Naive thymus-derived CD4-positive, alpha-beta T cell (primary cell): ENCODE results near the gene KRT40. TPM values are rescaled to one million over a fixed set of nuclear protein-coding genes. Genes with fewer than 3 reads are reported as not detected.

Experiments
- ATAC-seq: fragments of 150-1000 bp; cut with Tn5 transposase; 2 replicates; pipeline ENCODE4 v1.10.0; 2021; ENCODE audit warnings: mild to moderate bottlenecking, moderate library complexity
- CTCF ChIA-PET: fragments of 350-600 bp; sonication (Branson Sonifier 250); formaldehyde crosslinking; loops from one replicate; lab custom pipeline; 2021; ENCODE audit warnings: antibody characterized with exemption; lab: Charles Lee
- POLR2A ChIA-PET: fragments of 350-600 bp; sonication (Branson Sonifier 250); formaldehyde crosslinking; loops from one replicate; lab custom pipeline; 2021; ENCODE audit warnings: antibody characterized with exemption, inconsistent platforms; lab: Charles Lee
- DNase-seq, 9 donors: peaks; one replicate each; pipeline versions ENCODE4 v3.0.0 to v3.0.0-alpha.2; 2020 to 2022; ENCODE audit warnings: mixed read lengths in 1 of 9
- H3K27ac ChIP-seq: one replicate; pipeline ENCODE4 v1.7.0; 2013; ENCODE audit warnings: mild to moderate bottlenecking, low read depth, low read length, moderate library complexity
- H3K27me3 ChIP-seq, 2 donors: one replicate each; pipeline ENCODE4 v1.7.0; 2013; ENCODE audit warnings: low read length in 2 of 2, mild to moderate bottlenecking in 2 of 2, moderate library complexity in 2 of 2; ENCODE audit not compliant: control insufficient read depth in 2 of 2, insufficient read depth in 2 of 2
- H3K36me3 ChIP-seq, 3 experiments: 1 replicate in 2 of 3; 2 replicates in 1 of 3; pipeline ENCODE4 v1.7.0; 2013; ENCODE audit warnings: low read length in 3 of 3, mild to moderate bottlenecking in 3 of 3, moderate library complexity in 1 of 3; ENCODE audit not compliant: insufficient read depth in 3 of 3, control insufficient read depth in 2 of 3
- H3K4me1 ChIP-seq, 2 donors: one replicate each; pipeline ENCODE4 v1.7.0; 2013; ENCODE audit warnings: low read length in 2 of 2, mild to moderate bottlenecking in 2 of 2, moderate library complexity in 1 of 2; ENCODE audit not compliant: control insufficient read depth in 2 of 2, insufficient read depth in 2 of 2
- H3K4me3 ChIP-seq: 2 replicates; pipeline ENCODE4 v1.7.0; 2013; ENCODE audit warnings: mild to moderate bottlenecking, low read length
- H3K9me3 ChIP-seq, 3 experiments: 1 replicate in 2 of 3; 2 replicates in 1 of 3; pipeline ENCODE4 v1.7.0; 2013; ENCODE audit warnings: low read length in 3 of 3; ENCODE audit not compliant: control insufficient read depth in 2 of 3
- H3K27ac Mint-ChIP-seq, 9 donors: one replicate each; pipeline ENCODE4 v1.8.0; 2020 to 2022; ENCODE audit warnings: mixed read lengths in 9 of 9, mild to moderate bottlenecking in 8 of 9, moderate library complexity in 5 of 9, inconsistent platforms in 2 of 9
- H3K27me3 Mint-ChIP-seq, 5 donors: one replicate each; pipeline ENCODE4 v1.8.0; 2021 to 2022; ENCODE audit warnings: mixed read lengths in 5 of 5, mild to moderate bottlenecking in 1 of 5
- H3K36me3 Mint-ChIP-seq, 5 donors: one replicate each; pipeline ENCODE4 v1.8.0; 2020 to 2022; ENCODE audit warnings: mixed read lengths in 5 of 5, mild to moderate bottlenecking in 3 of 5, inconsistent platforms in 1 of 5
- H3K4me1 Mint-ChIP-seq, 7 donors: one replicate each; pipeline ENCODE4 v1.8.0; 2020 to 2022; ENCODE audit warnings: mixed read lengths in 7 of 7, mild to moderate bottlenecking in 3 of 7, inconsistent platforms in 1 of 7
- H3K4me3 Mint-ChIP-seq, 10 donors: one replicate each; pipeline ENCODE4 v1.8.0; 2020 to 2022; ENCODE audit warnings: mild to moderate bottlenecking in 10 of 10, mixed read lengths in 10 of 10, moderate library complexity in 6 of 10, inconsistent platforms in 2 of 10
- H3K9me3 Mint-ChIP-seq, 11 donors: one replicate each; pipeline ENCODE4 v1.8.0; 2020 to 2022; ENCODE audit warnings: mixed read lengths in 11 of 11, mild to moderate bottlenecking in 4 of 11, inconsistent platforms in 1 of 11, moderate library complexity in 1 of 11
- intact Hi-C, 2 donors: fragments of 100-400 bp; cut with micrococcal nuclease; formaldehyde crosslinking; loops; one replicate each; pipeline ENCODE4 v1.15.1; 2023
- polyA plus RNA-seq, 2 donors: library from polyadenylated mRNA; unstranded; fragments of 300-500 nt; fragmentation: Illumina TruSeq; gene quantifications; one replicate each; pipeline ENCODE4 v1.2.3, GENCODE V29; 2021
- total RNA-seq, 6 experiments: library from RNA in 5 of 6; stranded (reverse) in 5 of 6; gene quantifications; 1 replicate in 5 of 6; 2 replicates in 1 of 6; pipeline ENCODE4 v1.2.3 and lab custom pipeline; 2021 to 2026

The KRT40 gene
- total and polyA plus RNA-seq, 7 experiments from 2014 or later, result not detected

GRCh38 chr17:41010441-41010840 lies 26.3 kb upstream of the KRT40 start:
- Mint-ChIP-seq H3K9me3 (no peaks in the 10 kb centered on the region), H3K27ac (no peak overlapping the region), H3K36me3 (no peaks in the 10 kb centered on the region), H3K27me3 (peaks cover 0 to 5% (median 4%) of the 10 kb centered on the region in 5 donors), H3K4me3 (no peak overlapping the region), H3K4me1 (no peaks in the 10 kb centered on the region)
- ChIA-PET POLR2A (interaction anchor here (0.6 kb wide), 1 partner anchor 37 kb away, joined by 3 read pairs; no protein-coding TSS in a partner anchor), CTCF (no interaction called here)
- H3K9me3 ChIP-seq, result no peaks in the 10 kb centered on the region
- DNase-seq, result no peak
- intact Hi-C loops, result no loop called here
- no peaks in the 10 kb centered on the region for H3K36me3 ChIP-seq
- no peak overlapping the region for H3K4me3 ChIP-seq
- no peak overlapping the region for H3K27ac ChIP-seq
- ATAC-seq, result no peak
- H3K27me3 ChIP-seq, result no peaks in the 10 kb centered on the region
- no peaks in the 10 kb centered on the region for H3K4me1 ChIP-seq

GRCh38 chr17:41009936-41010335 lies 25.8 kb upstream of the KRT40 start:
- Histone ChIP-seq H3K4me1 (no peaks in the 10 kb centered on the region), H3K27ac (no peak overlapping the region), H3K9me3 (no peaks in the 10 kb centered on the region), H3K4me3 (no peak overlapping the region), H3K36me3 (no peaks in the 10 kb centered on the region), H3K27me3 (no peaks in the 10 kb centered on the region)
- H3K27ac Mint-ChIP-seq, result no peak overlapping the region
- no peaks in the 10 kb centered on the region for H3K36me3 Mint-ChIP-seq
- intact Hi-C loops, result no loop called here
- CTCF ChIA-PET, result no interaction called here
- POLR2A ChIA-PET, result no interaction called here
- H3K4me3 Mint-ChIP-seq, result no peak overlapping the region
- peaks cover 0 to 5% (median 0%) of the 10 kb centered on the region in 5 donors for H3K27me3 Mint-ChIP-seq
- H3K9me3 Mint-ChIP-seq, result no peaks in the 10 kb centered on the region
- DNase-seq (no peak), ATAC-seq (no peak)
- H3K4me1 Mint-ChIP-seq, result no peaks in the 10 kb centered on the region

GRCh38 chr17:41009301-41009760 lies 25.2 kb upstream of the KRT40 start:
- Histone ChIP-seq H3K4me1 (no peaks in the 10 kb centered on the region), H3K27me3 (no peaks in the 10 kb centered on the region), H3K9me3 (no peaks in the 10 kb centered on the region), H3K4me3 (no peak overlapping the region), H3K27ac (no peak overlapping the region), H3K36me3 (no peaks in the 10 kb centered on the region)
- POLR2A ChIA-PET, result no interaction called here
- DNase-seq (no peak), ATAC-seq (no peak)
- intact Hi-C loops, result no loop called here
- Mint-ChIP-seq H3K4me3 (no peak overlapping the region), H3K4me1 (no peaks in the 10 kb centered on the region), H3K27me3 (peaks cover 0 to 6% (median 4%) of the 10 kb centered on the region in 5 donors), H3K9me3 (no peaks in the 10 kb centered on the region), H3K27ac (no peak overlapping the region), H3K36me3 (no peaks in the 10 kb centered on the region)
- CTCF ChIA-PET, result no interaction called here

GRCh38 chr17:41008811-41009210 lies 24.7 kb upstream of the KRT40 start, which contains the start of gene KRTAP3-1:
KRTAP3-1 (minus strand) TSS chr17:41009128; CDS start chr17:41009074, 54 bp downstream.
- Mint-ChIP-seq H3K36me3 (no peaks in the 10 kb centered on the region), H3K4me3 (no peak within 1 kb of the TSS), H3K27me3 (peaks cover 0 to 7% (median 4%) of the 10 kb centered on the region in 5 donors), H3K9me3 (no peaks in the 10 kb centered on the region), H3K4me1 (no peaks in the 10 kb centered on the region), H3K27ac (peak within 1 kb of the TSS in 1 of 9 donors; percentile 39)
- H3K27ac ChIP-seq, result no peak within 1 kb of the TSS
- ATAC-seq (no peak), DNase-seq (no peak)
- CTCF ChIA-PET, result no interaction called here
- H3K4me3 ChIP-seq, result no peak within 1 kb of the TSS
- H3K36me3 ChIP-seq, result no peaks in the 10 kb centered on the region
- H3K9me3 ChIP-seq, result no peaks in the 10 kb centered on the region
- no peaks in the 10 kb centered on the region for H3K4me1 ChIP-seq
- no peaks in the 10 kb centered on the region for H3K27me3 ChIP-seq
- POLR2A ChIA-PET, result no interaction called here
- intact Hi-C loops, result no loop called here

- H3K27ac ChIP-seq, result no peak overlapping the region
- no peaks in the 10 kb centered on the region for H3K36me3 Mint-ChIP-seq
- intact Hi-C loops, result no loop called here
- no peaks in the 10 kb centered on the region for H3K9me3 ChIP-seq
- H3K27me3 Mint-ChIP-seq, result peaks cover 0 to 12% (median 5%) of the 10 kb centered on the region in 5 donors
- H3K27me3 ChIP-seq, result no peaks in the 10 kb centered on the region
- peaks cover 0 to under 1% (median 0%) of the 10 kb centered on the region in 11 donors for H3K9me3 Mint-ChIP-seq
- no peaks in the 10 kb centered on the region for H3K36me3 ChIP-seq
- no peak overlapping the region for H3K4me3 ChIP-seq
- POLR2A ChIA-PET, result no interaction called here
- DNase-seq (no peak), ATAC-seq (no peak)
- no peak overlapping the region for H3K4me3 Mint-ChIP-seq
- no peak overlapping the region for H3K27ac Mint-ChIP-seq
- H3K4me1 Mint-ChIP-seq, result no peaks in the 10 kb centered on the region
- CTCF ChIA-PET, result no interaction called here
- no peaks in the 10 kb centered on the region for H3K4me1 ChIP-seq
These were observed 20.3 kb upstream of the KRT40 start for GRCh38 chr17:41004397-41004796.

- Mint-ChIP-seq H3K36me3 (no peaks in the 10 kb centered on the region), H3K27ac (no peak overlapping the region), H3K9me3 (peaks cover 0 to 1% (median 0%) of the 10 kb centered on the region in 11 donors), H3K4me3 (no peak overlapping the region), H3K4me1 (no peaks in the 10 kb centered on the region), H3K27me3 (peaks cover 1 to 12% (median 10%) of the 10 kb centered on the region in 5 donors)
- Histone ChIP-seq H3K36me3 (no peaks in the 10 kb centered on the region), H3K27ac (no peak overlapping the region), H3K4me3 (no peak overlapping the region), H3K9me3 (no peaks in the 10 kb centered on the region), H3K4me1 (no peaks in the 10 kb centered on the region), H3K27me3 (no peaks in the 10 kb centered on the region)
- ATAC-seq (no peak), DNase-seq (no peak)
- CTCF ChIA-PET, result no interaction called here
- POLR2A ChIA-PET, result no interaction called here
- intact Hi-C loops, result no loop called here
These were observed 19.8 kb upstream of the KRT40 start for GRCh38 chr17:41003926-41004325.

GRCh38 chr17:41002814-41003213 lies 18.7 kb upstream of the KRT40 start:
- Histone ChIP-seq H3K4me3 (no peak overlapping the region), H3K9me3 (no peaks in the 10 kb centered on the region), H3K27me3 (no peaks in the 10 kb centered on the region), H3K27ac (no peak overlapping the region), H3K4me1 (no peaks in the 10 kb centered on the region), H3K36me3 (no peaks in the 10 kb centered on the region)
- Mint-ChIP-seq H3K27me3 (peaks cover 6 to 23% (median 17%) of the 10 kb centered on the region in 5 donors), H3K36me3 (no peaks in the 10 kb centered on the region), H3K4me3 (no peak overlapping the region), H3K27ac (no peak overlapping the region), H3K9me3 (peaks cover 0 to 1% (median 0%) of the 10 kb centered on the region in 11 donors), H3K4me1 (no peaks in the 10 kb centered on the region)
- intact Hi-C loops, result no loop called here
- POLR2A ChIA-PET, result no interaction called here
- ATAC-seq, result no peak
- CTCF ChIA-PET, result no interaction called here
- DNase-seq, result no peak
